NK-92 (cell line): ENCODE measurements around the gene TBCD.
"Not testable (repeated sequence)": the region's sequence is repeated elsewhere in the genome, so short reads cannot be mapped to it uniquely, and the experiment has no call there.

ENCODE experiments used
- DNase-seq: peaks from one replicate; lab custom pipeline; 2025; ENCODE audit not compliant: unreplicated experiment; lab: John Stamatoyannopoulos, UW

Gene TBCD

GRCh38 chr17:82966415-82966814, 214.6 kb downstream of the TBCD start:
- DNase-seq, result no peak

- DNase-seq, result no peak
Observed at GRCh38 chr17:82967268-82968032, 215.6 kb downstream of the TBCD start.

- DNase-seq, result not testable (repeated sequence)
Observed at GRCh38 chr17:82968033-82968841, 216.4 kb downstream of the TBCD start.

- no peak for DNase-seq
Observed at GRCh38 chr17:82970067-82970466, 218.2 kb downstream of the TBCD start.

- DNase-seq, result no peak
Observed at GRCh38 chr17:82970818-82971590, 219.1 kb downstream of the TBCD start.

- DNase-seq, result no peak
Observed at GRCh38 chr17:82972836-82973372, 221.0 kb downstream of the TBCD start.

GRCh38 chr17:82973456-82974135, 221.7 kb downstream of the TBCD start:
- no peak for DNase-seq

- DNase-seq, result no peak
Observed at GRCh38 chr17:82974136-82974952, 222.5 kb downstream of the TBCD start.

GRCh38 chr17:82976982-82977488, 225.2 kb downstream of the TBCD start:
- DNase-seq, result no peak

- DNase-seq, result no peak
Observed at GRCh38 chr17:82977606-82978005, 225.7 kb downstream of the TBCD start.

- DNase-seq, result no peak
Observed at GRCh38 chr17:82978765-82979349, 227.0 kb downstream of the TBCD start.

GRCh38 chr17:82979718-82980117, 227.9 kb downstream of the TBCD start:
- no peak for DNase-seq

- DNase-seq, result no peak
Observed at GRCh38 chr17:82980632-82981031, 228.8 kb downstream of the TBCD start.

- DNase-seq, result no peak
Observed at GRCh38 chr17:82981141-82981730, 229.4 kb downstream of the TBCD start.

GRCh38 chr17:82983510-82984248, 231.8 kb downstream of the TBCD start:
- DNase-seq, result no peak

- not testable (repeated sequence) for DNase-seq
Observed at GRCh38 chr17:82984249-82984617, 232.4 kb downstream of the TBCD start.

- DNase-seq, result no peak
Observed at GRCh38 chr17:82984751-82985427, 233.0 kb downstream of the TBCD start.

GRCh38 chr17:82985428-82985805, 233.6 kb downstream of the TBCD start:
- no peak for DNase-seq
